K562 (cell line): ENCODE results near the gene PCOLCE2. TPM values are rescaled to one million over a fixed set of nuclear protein-coding genes. Genes with fewer than 3 reads are reported as not detected.
A peak's percentile ranks its signal among the peaks of the same experiment; 100 is the strongest.

ENCODE experiments used
- ARNT ChIP-seq, 2 experiments: fragments of 450-650 bp; IDR thresholded peaks; 2 replicates each; pipeline ENCODE4 v1.6.1; 2016; ENCODE audit warnings: mild to moderate bottlenecking in 1 of 2
- CEBPG ChIP-seq, 3 experiments: fragments of 200-800 bp in 1 of 3; sonication (Bioruptor generic) in 1 of 3; sonication (generic) in 1 of 3; formaldehyde crosslinking in 1 of 3; IDR thresholded peaks in 2 of 3; conservative IDR thresholded peaks in 1 of 3; 2 replicates each; pipeline versions ENCODE4 v1.6.1 to v1.8.0; 2016 to 2022; ENCODE audit warnings: missing compliant biosample characterization in 2 of 3, missing genetic modification characterization in 2 of 3, mild to moderate bottlenecking in 1 of 3, missing genetic modification reagents in 1 of 3
- DPF2 ChIP-seq: fragments of 450-650 bp; IDR thresholded peaks from 2 replicates; pipeline ENCODE4 v1.6.1; 2016
- EP300 ChIP-seq: IDR thresholded peaks from 2 replicates; pipeline ENCODE4 v1.6.1; 2012; ENCODE audit warnings: low read length, improper control_type of control experiment
- JUND ChIP-seq, 2 experiments: IDR thresholded peaks; 2 replicates in 1 of 2; 3 replicates in 1 of 2; pipeline ENCODE4 v1.6.1; 2011; ENCODE audit warnings: borderline replicate concordance in 2 of 2, low read depth in 2 of 2, low read length in 2 of 2, improper control_type of control experiment in 1 of 2, missing biosample characterization in 1 of 2, missing genetic modification characterization in 1 of 2, missing genetic modification reagents in 1 of 2
- KDM4B ChIP-seq, 2 experiments: fragments of 450-650 bp in 1 of 2; sonication (generic) in 1 of 2; IDR thresholded peaks; 2 replicates each; pipeline ENCODE4 v1.6.1; 2016 to 2017; ENCODE audit warnings: borderline replicate concordance in 2 of 2, antibody characterized with exemption in 1 of 2, low read depth in 1 of 2, mild to moderate bottlenecking in 1 of 2
- LEF1 ChIP-seq: fragments of 450-650 bp; IDR thresholded peaks from 2 replicates; pipeline ENCODE4 v1.6.1; 2016; ENCODE audit warnings: mild to moderate bottlenecking
- OTX1 ChIP-seq: fragments of 450-650 bp; formaldehyde crosslinking; IDR thresholded peaks from 2 replicates; pipeline ENCODE4 v1.4.0; 2022; ENCODE audit warnings: mild to moderate bottlenecking
- ZNF175 ChIP-seq: fragments of 200-800 bp; sonication (Bioruptor generic); IDR thresholded peaks from 2 replicates; pipeline ENCODE4 v1.6.1; 2016; ENCODE audit warnings: low read depth, mild to moderate bottlenecking, missing genetic modification characterization, missing compliant biosample characterization
- ZNF3 ChIP-seq: fragments of 250-450 bp; sonication (Bioruptor Pico); IDR thresholded peaks from 2 replicates; pipeline ENCODE4 v1.5.0; 2021; ENCODE audit warnings: mild to moderate bottlenecking, moderate library complexity
- ZNF395 ChIP-seq: fragments of 200-800 bp; sonication (Bioruptor generic); IDR thresholded peaks from 2 replicates; pipeline ENCODE4 v1.6.1; 2017; ENCODE audit warnings: missing genetic modification characterization, missing compliant biosample characterization
- ZNF518B ChIP-seq: fragments of 250-450 bp; sonication (Bioruptor Pico); IDR thresholded peaks from 2 replicates; pipeline ENCODE4 v1.5.0; 2021; ENCODE audit warnings: mild to moderate bottlenecking, moderate library complexity
- ZNF583 ChIP-seq: fragments of 250-450 bp; sonication (Bioruptor Pico); IDR thresholded peaks from 2 replicates; pipeline ENCODE4 v1.4.0; 2020
- polyA plus RNA-seq, 8 experiments: library from polyadenylated mRNA; depleted of rRNA in 4 of 8; stranded (reverse) in 5 of 8; unstranded in 3 of 8; fragments of >200 nt; fragmentation: Nextera tagmentation in 2 of 8; fragmentation: Illumina TruSeq in 1 of 8; extraction: Ambion mirVana in 2 of 8; extraction: Trizol in 1 of 8; gene quantifications; 2 replicates each; pipeline versions ENCODE4 v1.2.1 to v1.2.3, GENCODE V29; 2011 to 2014; ENCODE audit warnings: inconsistent platforms in 1 of 8, missing spikeins in 1 of 8
- total RNA-seq, 7 experiments: library from RNA; depleted of rRNA in 6 of 7; stranded (reverse); fragments of >200 nt in 6 of 7; fragmentation: Illumina TruSeq in 2 of 7; extraction: Trizol in 2 of 7; gene quantifications; 2 replicates each; pipeline versions ENCODE4 v1.2.1 to v1.2.3, GENCODE V29; 2011 to 2021; ENCODE audit warnings: low replicate concordance in 1 of 7

Gene PCOLCE2
- total and polyA plus RNA-seq, 9 of the 15 experiments (the other 6 are each of a cell fraction or from before 2014, with no cell fraction given): 0.18 to 1.2 (median 0.65) TPM

- TF ChIP-seq CEBPG (CRISPR knock-in tag; IDR thresholded peaks at IDR 0.05) (peak; percentile 76), CEBPG (tag; conservative IDR thresholded peaks at IDR 0.05 in 1 of 2, IDR thresholded peaks at IDR 0.05 in 1 of 2) (peak in 1 of 2 experiments; percentile 90; a peak in 2 of 4 replicates), OTX1 (CRISPR knock-in tag) (no peak), KDM4B (IDR thresholded peaks at IDR 0.05; ENCODE audit: borderline replicate concordance in 2 of 2, low read depth in 1 of 2) (no peak), DPF2 (peak; percentile 60), ZNF583 (CRISPR knock-in tag) (no peak), LEF1 (no peak), JUND (IDR thresholded peaks at IDR 0.05; ENCODE audit: borderline replicate concordance, low read depth, low read length) (peak; percentile 82), JUND (tag; IDR thresholded peaks at IDR 0.05; ENCODE audit: borderline replicate concordance, low read depth, low read length) (peak; percentile 59; the same call in 1 of the 3 replicates), ZNF175 (CRISPR knock-in tag) (0 out of 2 replicates have a peak, but pooled peaks have one; percentile 73), ZNF395 (no peak), ARNT (IDR thresholded peaks at IDR 0.05) (no peak), ZNF3 (CRISPR knock-in tag) (no peak), ZNF518B (CRISPR knock-in tag) (no peak), EP300 (peak; percentile 42; the same call in 1 of the 2 replicates)
These were observed 80.6 kb downstream of the PCOLCE2 start (continued) for GRCh38 chr3:142808103-142808917.
